A549 (cell line): ENCODE results near the gene GABRR1. TPM values are rescaled to one million over a fixed set of nuclear protein-coding genes. Genes with fewer than 3 reads are reported as not detected.

Source experiments
- ATAC-seq, 2 experiments: fragments of 200-7000 bp in 1 of 2; fragments of >200 bp in 1 of 2; cut with Nextera tagmentation in 1 of 2; cut with Tn5 transposase in 1 of 2; 3 replicates each; pipeline versions ENCODE4 v1.8.0 to v1.9.1; 2018 to 2020; ENCODE audit warnings: mild to moderate bottlenecking in 1 of 2, moderate library complexity in 1 of 2
- CTCF ChIA-PET: fragments of 300-600 bp; sonication (Branson Sonifier 250); formaldehyde crosslinking; extraction: SDS; loops from one replicate; lab custom pipeline; 2021; ENCODE audit warnings: antibody characterized with exemption, inconsistent platforms; lab: Yijun Ruan, JAX
- POLR2A ChIA-PET: fragments of 350-600 bp; formaldehyde crosslinking; extraction: SDS; loops from one replicate; lab custom pipeline; 2021; ENCODE audit warnings: antibody characterized with exemption, inconsistent platforms; lab: Yijun Ruan, JAX
- DNase-seq, 2 experiments: peaks; one replicate each; pipeline versions ENCODE4 v3.0.0 to v3.0.0-alpha.2; 2011 to 2016; ENCODE audit warnings: low read depth in 1 of 2, low spot score in 1 of 2
- FAIRE-seq: peaks from 2 replicates; lab custom pipeline; 2011; peaks lifted over from hg19 to GRCh38; lab: Jason Lieb, UNC
- H3K27ac ChIP-seq, 2 experiments: fragments of >200 bp; sonication (Bioruptor Twin); formaldehyde crosslinking; 3 replicates each; pipeline ENCODE4 v1.5.1; 2016 to 2017
- H3K4me1 ChIP-seq: fragments of >200 bp; sonication (Bioruptor Twin); formaldehyde crosslinking; 3 replicates; pipeline ENCODE4 v1.6.1; 2016
- H3K4me2 ChIP-seq: fragments of >200 bp; sonication (Bioruptor Twin); formaldehyde crosslinking; 3 replicates; pipeline ENCODE4 v1.6.1; 2016
- H3K4me3 ChIP-seq: fragments of >200 bp; sonication (Bioruptor Twin); formaldehyde crosslinking; 3 replicates; pipeline ENCODE4 v1.5.1; 2016
- H3K9me3 ChIP-seq: fragments of >200 bp; sonication (Bioruptor Twin); formaldehyde crosslinking; 3 replicates; pipeline ENCODE4 v1.6.1; 2016
- ATOH8 ChIP-seq: fragments of 250-450 bp; sonication (Bioruptor Pico); IDR thresholded peaks from 2 replicates; pipeline ENCODE4 v1.5.0; 2020; ENCODE audit warnings: low read depth, mild to moderate bottlenecking, moderate library complexity
- CBX8 ChIP-seq: fragments of 200-600 bp; sonication (generic); IDR thresholded peaks from 2 replicates; pipeline ENCODE4 v1.6.1; 2016
- CHD2 ChIP-seq: fragments of 150-350 bp; IDR thresholded peaks from 2 replicates; pipeline ENCODE4 v1.6.1; 2014; ENCODE audit warnings: low read length; ENCODE audit not compliant: partially characterized antibody
- CHD4 ChIP-seq: fragments of 200-600 bp; sonication (generic); IDR thresholded peaks from 2 replicates; pipeline ENCODE4 v1.6.1; 2016; ENCODE audit warnings: antibody characterized with exemption, mild to moderate bottlenecking, borderline replicate concordance
- ELK1 ChIP-seq: fragments of 150-350 bp; IDR thresholded peaks from 2 replicates; pipeline ENCODE4 v1.6.1; 2014; ENCODE audit warnings: low read depth, mild to moderate bottlenecking, low read length
- ESRRA ChIP-seq: fragments of 150-350 bp; IDR thresholded peaks from 2 replicates; pipeline ENCODE4 v1.6.1; 2014; ENCODE audit warnings: mild to moderate bottlenecking, low read length, borderline replicate concordance
- FOSB ChIP-seq: fragments of 250-450 bp; sonication (Bioruptor Pico); IDR thresholded peaks from 2 replicates; pipeline ENCODE4 v1.5.0; 2020; ENCODE audit warnings: mild to moderate bottlenecking, moderate library complexity
- GATA3 ChIP-seq: IDR thresholded peaks from 2 replicates; pipeline ENCODE4 v1.6.1; 2012; ENCODE audit warnings: borderline replicate concordance
- HDAC2 ChIP-seq: fragments of 200-600 bp; sonication (generic); IDR thresholded peaks from 2 replicates; pipeline ENCODE4 v1.6.1; 2016
- HEYL ChIP-seq: fragments of 250-450 bp; sonication (Bioruptor Pico); IDR thresholded peaks from 2 replicates; pipeline ENCODE4 v1.8.0; 2021; ENCODE audit warnings: mild to moderate bottlenecking, moderate library complexity
- HMGXB4 ChIP-seq: fragments of 250-450 bp; sonication (Bioruptor Pico); IDR thresholded peaks from 2 replicates; pipeline ENCODE4 v1.5.0; 2021; ENCODE audit warnings: mild to moderate bottlenecking, moderate library complexity, borderline replicate concordance
- HOXA7 ChIP-seq: fragments of 250-450 bp; sonication (Bioruptor Pico); IDR thresholded peaks from 2 replicates; pipeline ENCODE4 v1.5.0; 2020; ENCODE audit warnings: mild to moderate bottlenecking, moderate library complexity
- HOXB13 ChIP-seq: fragments of 250-450 bp; sonication (Bioruptor Pico); IDR thresholded peaks from 2 replicates; pipeline ENCODE4 v1.5.0; 2020; ENCODE audit warnings: low read depth, mild to moderate bottlenecking, moderate library complexity
- HOXB5 ChIP-seq: fragments of 250-450 bp; sonication (Bioruptor Pico); IDR thresholded peaks from 2 replicates; pipeline ENCODE4 v1.5.0; 2020; ENCODE audit warnings: mild to moderate bottlenecking, moderate library complexity
- JUNB ChIP-seq: fragments of >200 bp; sonication (Bioruptor Twin); formaldehyde crosslinking; IDR thresholded peaks from 2 replicates; pipeline ENCODE4 v1.6.1; 2016
- KDM1A ChIP-seq: fragments of 200-600 bp; sonication (generic); IDR thresholded peaks from 2 replicates; pipeline ENCODE4 v1.6.1; 2016; ENCODE audit warnings: low read depth, mild to moderate bottlenecking
- KDM5A ChIP-seq: fragments of 200-600 bp; sonication (generic); IDR thresholded peaks from 2 replicates; pipeline ENCODE4 v1.6.1; 2016; ENCODE audit warnings: antibody characterized with exemption, mild to moderate bottlenecking
- MAFK ChIP-seq: fragments of 450-650 bp; IDR thresholded peaks from 2 replicates; pipeline ENCODE4 v1.6.1; 2014; ENCODE audit not compliant: partially characterized antibody
- MAZ ChIP-seq: fragments of 150-350 bp; IDR thresholded peaks from 2 replicates; pipeline ENCODE4 v1.6.1; 2014; ENCODE audit warnings: antibody characterized with exemption, low read depth, low read length, borderline replicate concordance
- MYC ChIP-seq: IDR thresholded peaks from 2 replicates; pipeline ENCODE4 v1.6.1; 2012; ENCODE audit warnings: mild to moderate bottlenecking, inconsistent platforms, low read length, improper control_type of control experiment, borderline replicate concordance
- NFE2L2 ChIP-seq: fragments of 150-350 bp; conservative IDR thresholded peaks from 2 replicates; pipeline ENCODE4 v1.6.1; 2014; ENCODE audit warnings: low read length
- NPAS2 ChIP-seq: fragments of 250-450 bp; sonication (Bioruptor Pico); IDR thresholded peaks from 2 replicates; pipeline ENCODE4 v1.8.0; 2022; ENCODE audit warnings: mild to moderate bottlenecking, moderate library complexity, borderline replicate concordance
- NR3C1 ChIP-seq: fragments of >200 bp; sonication (Bioruptor Twin); formaldehyde crosslinking; IDR thresholded peaks from 3 replicates; pipeline ENCODE4 v1.6.1; 2017
- POLR2A ChIP-seq: IDR thresholded peaks from 2 replicates; pipeline ENCODE4 v1.6.1; 2012; ENCODE audit warnings: mild to moderate bottlenecking, low read length
- RAD21 ChIP-seq, 2 experiments: fragments of >200 bp in 1 of 2; sonication (Bioruptor Twin) in 1 of 2; formaldehyde crosslinking in 1 of 2; IDR thresholded peaks in 1 of 2; conservative IDR thresholded peaks in 1 of 2; 2 replicates in 1 of 2; 3 replicates in 1 of 2; pipeline ENCODE4 v1.6.1; 2012 to 2018; ENCODE audit warnings: inconsistent platforms in 1 of 2
- RCOR1 ChIP-seq: fragments of 150-350 bp; IDR thresholded peaks from 2 replicates; pipeline ENCODE4 v1.6.1; 2014; ENCODE audit warnings: antibody characterized with exemption, low read length, low read depth
- SMC3 ChIP-seq: fragments of >200 bp; sonication (Bioruptor Twin); formaldehyde crosslinking; IDR thresholded peaks from 3 replicates; pipeline ENCODE4 v1.6.1; 2018; ENCODE audit warnings: inconsistent platforms
- SREBF2 ChIP-seq: fragments of 450-650 bp; IDR thresholded peaks from 2 replicates; pipeline ENCODE4 v1.6.1; 2014; ENCODE audit warnings: mild to moderate bottlenecking, moderate library complexity
- TFCP2L1 ChIP-seq: fragments of 250-450 bp; sonication (Bioruptor Pico); IDR thresholded peaks from 2 replicates; pipeline ENCODE4 v1.5.0; 2021; ENCODE audit warnings: mild to moderate bottlenecking
- TP53 ChIP-seq: fragments of 250-450 bp; sonication (Bioruptor Pico); IDR thresholded peaks from 2 replicates; pipeline ENCODE4 v1.5.0; 2021; ENCODE audit warnings: mild to moderate bottlenecking, moderate library complexity
- USF2 ChIP-seq: fragments of 450-650 bp; IDR thresholded peaks from 2 replicates; pipeline ENCODE4 v1.6.1; 2014; ENCODE audit warnings: antibody characterized with exemption
- ZNF302 ChIP-seq: fragments of 250-450 bp; sonication (Bioruptor Pico); IDR thresholded peaks from 2 replicates; pipeline ENCODE4 v1.9.0; 2021; ENCODE audit warnings: inconsistent platforms, mild to moderate bottlenecking, moderate library complexity
- ZSCAN20 ChIP-seq: fragments of 250-450 bp; sonication (Bioruptor Pico); IDR thresholded peaks from 2 replicates; pipeline ENCODE4 v1.8.0; 2022; ENCODE audit warnings: mild to moderate bottlenecking, moderate library complexity
- WGBS: methylation state at CpG from one replicate; pipeline ENCODE4 v1.1.6; 2017; ENCODE audit errors: missing lambda C conversion rate; 5-methylcytosine and 5-hydroxymethylcytosine counted together
- polyA plus RNA-seq, 4 experiments: library from polyadenylated mRNA; depleted of rRNA in 3 of 4; stranded (reverse); fragments of >200 nt; fragmentation: RNase III in 1 of 4; extraction: RNeasy Plus Mini Kit Qiagen cat#74134 plus additional on column Dnase treatment in 1 of 4; gene quantifications; 2 replicates in 3 of 4; 3 replicates in 1 of 4; pipeline ENCODE4 v1.2.3, GENCODE V29; 2011 to 2017

The GABRR1 gene
- polyA plus RNA-seq, 2 of the 4 experiments (the other 2 are of a cell fraction): not detected

- ChIA-PET CTCF (interaction anchor here (1.3 kb wide), 1 partner anchor 24 kb away, joined by 3 read pairs; no protein-coding TSS in a partner anchor), POLR2A (no interaction called here)
- H3K4me1 ChIP-seq: no peaks in the 10 kb centered on the region
- H3K9me3 ChIP-seq: no peaks in the 10 kb centered on the region
- H3K27ac ChIP-seq: no peak overlapping the region
- TF ChIP-seq JUNB (no peak), GATA3 (no peak), RAD21 (conservative IDR thresholded peaks at IDR 0.05 in 1 of 2, IDR thresholded peaks at IDR 0.05 in 1 of 2) (no peak), NFE2L2 (no peak), CHD2 (no peak), ESRRA (no peak)
- H3K4me2 ChIP-seq: no peak overlapping the region
- DNase-seq (no peak), ATAC-seq (no peak), FAIRE-seq (no peak)
- 66% methylated on average over 4 of the region's 6 CpGs for WGBS
- H3K4me3 ChIP-seq: no peak overlapping the region
These were observed 40.2 kb upstream of the GABRR1 start for GRCh38 chr6:89257346-89257745.

- TF ChIP-seq HDAC2 (no peak), POLR2A (no peak), HEYL (CRISPR knock-in tag) (no peak), FOSB (CRISPR knock-in tag) (no peak), SMC3 (no peak), CHD2 (no peak), SREBF2 (no peak), HMGXB4 (CRISPR knock-in tag) (no peak), ELK1 (no peak), USF2 (no peak), CHD4 (no peak), RCOR1 (no peak), MAZ (no peak), MAFK (no peak), NPAS2 (CRISPR knock-in tag) (no peak), MYC (no peak), HOXA7 (CRISPR knock-in tag) (no peak)
- H3K4me2 ChIP-seq: no peak overlapping the region
- 91% methylated on average over 4 of the region's 4 CpGs for WGBS
- no peaks in the 10 kb centered on the region for H3K9me3 ChIP-seq
- ChIA-PET POLR2A (no interaction called here), CTCF (no interaction called here)
- H3K27ac ChIP-seq: no peak overlapping the region
- ATAC-seq (no peak), FAIRE-seq (no peak), DNase-seq (no peak)
- H3K4me3 ChIP-seq: no peak overlapping the region
- H3K4me1 ChIP-seq: no peaks in the 10 kb centered on the region
These were observed 38.3 kb upstream of the GABRR1 start for GRCh38 chr6:89255417-89255816.

GRCh38 chr6:89254569-89254968 is 37.4 kb upstream of the GABRR1 start:
- POLR2A ChIA-PET: no interaction called here
- no peak for ATAC-seq
- CTCF ChIA-PET: no interaction called here
- DNase-seq: no peak
- TF ChIP-seq ESRRA (no peak), USF2 (no peak), HOXB5 (CRISPR knock-in tag) (no peak), ZNF302 (CRISPR knock-in tag) (no peak), NFE2L2 (no peak), KDM1A (no peak), CBX8 (no peak), HOXA7 (CRISPR knock-in tag) (no peak), HOXB13 (CRISPR knock-in tag) (no peak), ATOH8 (no peak), JUNB (no peak), TFCP2L1 (CRISPR knock-in tag) (no peak), TP53 (CRISPR knock-in tag) (no peak), ZSCAN20 (no peak), SREBF2 (no peak), KDM5A (no peak), NR3C1 (no peak)
- FAIRE-seq: no peak
- Histone ChIP-seq H3K4me2 (no peak overlapping the region), H3K9me3 (no peaks in the 10 kb centered on the region), H3K4me3 (no peak overlapping the region), H3K4me1 (no peaks in the 10 kb centered on the region), H3K27ac (no peak overlapping the region)
